HCT116 (cell line): ENCODE measurements around the gene PPP3CB. TPM values are rescaled to one million over a fixed set of nuclear protein-coding genes. Genes with fewer than 3 reads are reported as not detected.

Experiments used
- ATAC-seq: fragments of 200-7000 bp; cut with Tn5 transposase; 2 replicates; pipeline ENCODE4 v1.9.1; 2020; ENCODE audit warnings: mild to moderate bottlenecking, moderate library complexity
- BruUV-seq: library from RNA; stranded (reverse); fragments of 400-500 nt; replicated peaks from 2 replicates; lab custom pipeline; 2021; lab: Mats Ljungman, UMichigan
- CTCF ChIA-PET: fragments of 300-600 bp; sonication (Branson Sonifier 250); formaldehyde crosslinking; loops from one replicate; lab custom pipeline; 2021; ENCODE audit warnings: antibody characterized with exemption; lab: Charles Lee
- POLR2A ChIA-PET: fragments of 300-600, 350-600 bp; sonication (Branson Sonifier 250); formaldehyde crosslinking; loops from one replicate; lab custom pipeline; 2021; ENCODE audit warnings: antibody characterized with exemption; lab: Charles Lee
- RAD21 ChIA-PET, 2 experiments: fragments of 300-600 bp; sonication (Branson Sonifier 250); formaldehyde crosslinking; loops; one replicate each; lab custom pipeline; 2023; ENCODE audit warnings: low total read pairs in 2 of 2; ENCODE audit not compliant: uncharacterized antibody in 2 of 2, unreplicated experiment in 2 of 2, low non-redundant PET in 1 of 2; lab: Charles Lee
- DNase-seq: peaks from one replicate; pipeline ENCODE4 v3.0.0-alpha.2; 2010; ENCODE audit warnings: low read depth, low spot score
- H2AFZ ChIP-seq: fragments of 200-600 bp; shearing (Covaris generic), sonication (generic); 2 replicates; pipeline ENCODE4 v1.6.1; 2017; ENCODE audit warnings: low read depth, mixed run types, mixed read lengths, antibody characterized with exemption, low read length; ENCODE audit not compliant: poor library complexity, severe bottlenecking
- H3K27ac ChIP-seq: 2 replicates; pipeline ENCODE4 v1.5.1; 2012; ENCODE audit warnings: low read depth, low read length
- H3K27me3 ChIP-seq: fragments of 200-600 bp; sonication (generic); 2 replicates; pipeline ENCODE4 v1.6.1; 2016; ENCODE audit warnings: mixed run types, low read length, mixed read lengths; ENCODE audit not compliant: insufficient read depth
- H3K36me3 ChIP-seq, 2 experiments: fragments of 200-500 bp in 1 of 2; fragments of 200-600 bp in 1 of 2; sonication (Bioruptor generic) in 1 of 2; sonication (generic) in 1 of 2; 2 replicates each; pipeline versions ENCODE4 v1.5.1 to v1.6.1; 2014 to 2016; ENCODE audit warnings: low read length in 2 of 2, inconsistent platforms in 1 of 2, mixed read lengths in 1 of 2, mixed run types in 1 of 2; ENCODE audit not compliant: insufficient read depth in 2 of 2, control insufficient read depth in 1 of 2
- H3K4me1 ChIP-seq, 2 experiments: fragments of 200-600 bp in 1 of 2; sonication (generic) in 1 of 2; 2 replicates each; pipeline versions ENCODE4 v1.5.1 to v1.6.1; 2012 to 2017; ENCODE audit warnings: low read length in 2 of 2, inconsistent platforms in 1 of 2, mild to moderate bottlenecking in 1 of 2, mixed read lengths in 1 of 2, mixed run types in 1 of 2, moderate library complexity in 1 of 2; ENCODE audit not compliant: insufficient read depth in 2 of 2, control insufficient read depth in 1 of 2
- H3K4me2 ChIP-seq: fragments of 200-600 bp; sonication (generic); 2 replicates; pipeline ENCODE4 v1.6.1; 2017; ENCODE audit warnings: mixed run types, low read length, mixed read lengths
- H3K4me3 ChIP-seq, 2 experiments: fragments of 200-600 bp in 1 of 2; sonication (generic) in 1 of 2; replicated peaks in 1 of 2; 2 replicates each; pipeline ENCODE4 v1.5.1; 2011 to 2016; ENCODE audit warnings: low read length in 2 of 2, control low read depth in 1 of 2, low read depth in 1 of 2, mild to moderate bottlenecking in 1 of 2, mixed read lengths in 1 of 2, mixed run types in 1 of 2
- H3K79me2 ChIP-seq: fragments of 200-600 bp; sonication (generic); 2 replicates; pipeline ENCODE4 v1.6.1; 2017; ENCODE audit warnings: mild to moderate bottlenecking, mixed run types, low read length, moderate library complexity, mixed read lengths; ENCODE audit not compliant: insufficient read depth
- H3K9ac ChIP-seq: fragments of 200-600 bp; sonication (generic); 2 replicates; pipeline ENCODE4 v1.6.1; 2016; ENCODE audit warnings: low read length, mixed read lengths
- H3K9me2 ChIP-seq: fragments of 200-600 bp; sonication (generic), shearing (Covaris generic); 2 replicates; pipeline ENCODE4 v1.6.1; 2017; ENCODE audit warnings: mixed run types, mild to moderate bottlenecking, moderate library complexity; ENCODE audit not compliant: insufficient read depth
- H3K9me3 ChIP-seq, 2 experiments: fragments of 200-500 bp in 1 of 2; fragments of 200-600 bp in 1 of 2; sonication (Bioruptor generic) in 1 of 2; sonication (generic) in 1 of 2; 2 replicates each; pipeline ENCODE4 v1.6.1; 2014 to 2017; ENCODE audit warnings: low read length in 2 of 2, mixed read lengths in 2 of 2, inconsistent platforms in 1 of 2, low read depth in 1 of 2, mild to moderate bottlenecking in 1 of 2, mixed run types in 1 of 2, moderate library complexity in 1 of 2; ENCODE audit not compliant: control insufficient read depth in 1 of 2, insufficient read depth in 1 of 2
- H4K20me1 ChIP-seq: fragments of 200-600 bp; sonication (generic), shearing (Covaris generic); 2 replicates; pipeline ENCODE4 v1.6.1; 2017; ENCODE audit warnings: mixed run types, mild to moderate bottlenecking, moderate library complexity; ENCODE audit not compliant: insufficient read depth
- CBX3 ChIP-seq: IDR thresholded peaks from 2 replicates; pipeline ENCODE4 v1.6.1; 2012; ENCODE audit warnings: low read depth
- CEBPB ChIP-seq: IDR thresholded peaks from 2 replicates; pipeline ENCODE4 v1.6.1; 2012; ENCODE audit warnings: low read depth
- EGR1 ChIP-seq: IDR thresholded peaks from 2 replicates; pipeline ENCODE4 v1.6.1; 2012; ENCODE audit warnings: low read depth
- EZH2phosphoT487 ChIP-seq: fragments of 200-600 bp; IDR thresholded peaks from 2 replicates; pipeline ENCODE4 v1.6.1; 2018; ENCODE audit warnings: antibody characterized with exemption, borderline replicate concordance
- JUND ChIP-seq: IDR thresholded peaks from 2 replicates; pipeline ENCODE4 v1.6.1; 2012
- SP1 ChIP-seq: IDR thresholded peaks from 2 replicates; pipeline ENCODE4 v1.6.1; 2012; ENCODE audit warnings: low read depth
- SRF ChIP-seq: IDR thresholded peaks from 2 replicates; pipeline ENCODE4 v1.6.1; 2012; ENCODE audit warnings: low read depth
- TCF7L2 ChIP-seq: IDR thresholded peaks from 2 replicates; pipeline ENCODE4 v1.7.0; 2011; ENCODE audit warnings: borderline replicate concordance, inconsistent platforms; ENCODE audit not compliant: insufficient read depth, insufficient read length; ENCODE audit errors: extremely low read depth
- YY1 ChIP-seq: IDR thresholded peaks from 2 replicates; pipeline ENCODE4 v1.6.1; 2011; ENCODE audit warnings: low read length, low read depth, moderate library complexity, mild to moderate bottlenecking; ENCODE audit not compliant: insufficient replicate concordance; ENCODE audit errors: extremely low read depth
- ZFX ChIP-seq: fragments of 450-650 bp; IDR thresholded peaks from 2 replicates; pipeline ENCODE4 v1.6.1; 2017
- ZNF274 ChIP-seq: fragments of 200-500 bp; sonication (Bioruptor generic); IDR thresholded peaks from 2 replicates; pipeline ENCODE4 v1.6.1; 2014; ENCODE audit warnings: mild to moderate bottlenecking, low read depth, low read length, inconsistent platforms
- intact Hi-C: fragments of 100-400 bp; cut with micrococcal nuclease; formaldehyde crosslinking; loops from 2 replicates; pipeline ENCODE4 v1.10.0; 2022
- total RNA-seq: library from RNA; stranded (reverse); gene quantifications from one replicate; pipeline ENCODE4 v1.2.1, GENCODE V29; 2021; ENCODE audit not compliant: unreplicated experiment
- TF ChIP-seq, protein P1 (sequence below), 3 experiments: fragments of 200-600 bp in 1 of 3; sonication (generic) in 1 of 3; IDR thresholded peaks in 2 of 3; conservative IDR thresholded peaks in 1 of 3; 2 replicates each; pipeline ENCODE4 v1.5.1; 2012 to 2017; ENCODE audit warnings: low read depth in 2 of 3, low read length in 2 of 3, antibody characterized with exemption in 1 of 3, borderline replicate concordance in 1 of 3, control low read depth in 1 of 3, mild to moderate bottlenecking in 1 of 3, mixed read lengths in 1 of 3, mixed run types in 1 of 3, moderate library complexity in 1 of 3; ENCODE audit not compliant: insufficient read depth in 1 of 3
- TF ChIP-seq, protein P2 (sequence below): IDR thresholded peaks from 2 replicates; pipeline ENCODE4 v1.6.1; 2012
- TF ChIP-seq, protein P3 (sequence below): IDR thresholded peaks from 2 replicates; pipeline ENCODE4 v1.6.1; 2012

Gene PPP3CB
- total RNA-seq, 1 experiment from 2014 or later, result 32.0 TPM

DNA sequence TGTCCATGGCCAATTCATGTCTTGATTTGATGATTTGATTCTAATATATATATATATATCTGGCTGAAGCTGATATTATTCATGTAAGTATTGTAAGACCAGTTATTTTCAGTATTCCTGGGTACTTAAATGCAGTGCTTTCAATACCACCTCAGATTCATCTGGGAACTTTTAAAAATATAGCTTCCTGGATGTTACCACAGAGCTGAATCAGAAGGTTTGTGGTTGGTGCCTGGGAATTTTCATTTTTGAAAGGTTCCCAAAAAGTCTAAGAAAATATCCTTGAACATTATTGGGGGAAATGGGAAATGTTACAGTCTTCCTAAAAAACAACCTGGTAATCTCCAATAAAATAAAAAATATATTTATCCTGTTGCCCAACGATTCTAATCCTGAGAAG, 10.7 kb upstream of the PPP3CB start:
- Histone ChIP-seq H3K27ac (no peak overlapping the region), H3K9me2 (no peaks in the 10 kb centered on the region), H3K4me1 (no peaks in the 10 kb centered on the region), H3K79me2 (no peaks in the 10 kb centered on the region), H3K9me3 (no peaks in the 10 kb centered on the region), H3K4me3 (no peak overlapping the region), H4K20me1 (no peaks in the 10 kb centered on the region), H3K4me2 (no peak overlapping the region), H3K36me3 (no peaks in the 10 kb centered on the region), H3K9ac (no peak overlapping the region), H2AFZ (no peak overlapping the region), H3K27me3 (no peaks in the 10 kb centered on the region)
- CTCF ChIA-PET, result no interaction called here
- intact Hi-C loops, result no loop called here
- DNase-seq (no peak), ATAC-seq (no peak)
- BruUV-seq, result no TSS peak
- RAD21 ChIA-PET, result no interaction called here
- TF ChIP-seq, protein P1, sequence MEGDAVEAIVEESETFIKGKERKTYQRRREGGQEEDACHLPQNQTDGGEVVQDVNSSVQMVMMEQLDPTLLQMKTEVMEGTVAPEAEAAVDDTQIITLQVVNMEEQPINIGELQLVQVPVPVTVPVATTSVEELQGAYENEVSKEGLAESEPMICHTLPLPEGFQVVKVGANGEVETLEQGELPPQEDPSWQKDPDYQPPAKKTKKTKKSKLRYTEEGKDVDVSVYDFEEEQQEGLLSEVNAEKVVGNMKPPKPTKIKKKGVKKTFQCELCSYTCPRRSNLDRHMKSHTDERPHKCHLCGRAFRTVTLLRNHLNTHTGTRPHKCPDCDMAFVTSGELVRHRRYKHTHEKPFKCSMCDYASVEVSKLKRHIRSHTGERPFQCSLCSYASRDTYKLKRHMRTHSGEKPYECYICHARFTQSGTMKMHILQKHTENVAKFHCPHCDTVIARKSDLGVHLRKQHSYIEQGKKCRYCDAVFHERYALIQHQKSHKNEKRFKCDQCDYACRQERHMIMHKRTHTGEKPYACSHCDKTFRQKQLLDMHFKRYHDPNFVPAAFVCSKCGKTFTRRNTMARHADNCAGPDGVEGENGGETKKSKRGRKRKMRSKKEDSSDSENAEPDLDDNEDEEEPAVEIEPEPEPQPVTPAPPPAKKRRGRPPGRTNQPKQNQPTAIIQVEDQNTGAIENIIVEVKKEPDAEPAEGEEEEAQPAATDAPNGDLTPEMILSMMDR (IDR thresholded peaks at IDR 0.05 in 2 of 3, conservative IDR thresholded peaks at IDR 0.05 in 1 of 3; ENCODE audit: borderline replicate concordance in 1 of 3, insufficient read depth in 1 of 3, low read depth in 2 of 3, low read length in 2 of 3), result no peak
- TF ChIP-seq EZH2phosphoT487 (no peak), CBX3 (no peak), YY1 (no peak), TCF7L2 (no peak), SP1 (no peak)
- TF ChIP-seq, protein P2, sequence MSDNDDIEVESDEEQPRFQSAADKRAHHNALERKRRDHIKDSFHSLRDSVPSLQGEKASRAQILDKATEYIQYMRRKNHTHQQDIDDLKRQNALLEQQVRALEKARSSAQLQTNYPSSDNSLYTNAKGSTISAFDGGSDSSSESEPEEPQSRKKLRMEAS, result no peak
- POLR2A ChIA-PET, result no interaction called here

DNA sequence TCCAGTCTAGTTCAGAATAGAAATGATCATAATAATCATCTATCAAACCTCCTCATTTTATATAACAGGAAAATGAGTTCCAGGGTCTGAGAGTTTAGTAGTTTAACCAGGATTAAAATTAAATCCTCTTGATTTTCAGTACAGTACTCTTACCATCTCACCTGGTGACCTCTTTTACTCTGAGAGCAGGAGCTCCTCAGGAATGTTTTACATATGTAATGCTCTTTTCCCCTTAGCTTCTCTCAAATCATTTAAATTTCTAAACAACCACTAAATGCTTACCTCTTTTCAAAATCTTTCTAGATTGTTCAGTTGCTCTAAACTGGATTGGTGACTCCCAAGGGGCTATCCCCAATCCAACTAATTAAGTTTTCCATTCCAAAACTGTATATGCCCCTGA, 10.2 kb upstream of the PPP3CB start:
- Histone ChIP-seq H3K4me3 (no peak overlapping the region), H2AFZ (no peak overlapping the region), H4K20me1 (no peaks in the 10 kb centered on the region), H3K27me3 (no peaks in the 10 kb centered on the region), H3K79me2 (no peaks in the 10 kb centered on the region), H3K9ac (no peak overlapping the region), H3K27ac (no peak overlapping the region), H3K9me3 (no peaks in the 10 kb centered on the region), H3K36me3 (no peaks in the 10 kb centered on the region), H3K4me1 (no peaks in the 10 kb centered on the region), H3K9me2 (no peaks in the 10 kb centered on the region), H3K4me2 (no peak overlapping the region)
- ChIA-PET POLR2A (no interaction called here), RAD21 (no interaction called here), CTCF (no interaction called here)
- intact Hi-C loops, result no loop called here
- TF ChIP-seq, protein P3, sequence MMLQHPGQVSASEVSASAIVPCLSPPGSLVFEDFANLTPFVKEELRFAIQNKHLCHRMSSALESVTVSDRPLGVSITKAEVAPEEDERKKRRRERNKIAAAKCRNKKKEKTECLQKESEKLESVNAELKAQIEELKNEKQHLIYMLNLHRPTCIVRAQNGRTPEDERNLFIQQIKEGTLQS, result no peak
- no peak for TF ChIP-seq ZFX
- no peak for TF ChIP-seq ZNF274
- TF ChIP-seq CEBPB, result no peak
- TF ChIP-seq SRF, result no peak
- no peak for TF ChIP-seq JUND
- no peak for TF ChIP-seq SP1
- TF ChIP-seq, protein P2, result no peak
- TF ChIP-seq EGR1, result no peak
- DNase-seq (no peak), ATAC-seq (no peak)
- BruUV-seq, result no TSS peak
